ENCODE data around the gene NIPAL1.

Gene NIPAL1

GRCh38 chr4:48015216-48015615 is 1.4 kb upstream of the NIPAL1 start:
- no peaks in the 10 kb centered on the region for H3F3A ChIP-seq (ENCODE audit: control insufficient read depth, insufficient read depth)
- no peaks in the 10 kb centered on the region for H3K9me3 ChIP-seq (ENCODE audit: control insufficient read depth, insufficient read depth, low read length)
- H3K4me1 ChIP-seq (ENCODE audit: control insufficient read depth, low read length), result peaks cover 26% of the 10 kb centered on the region
- TF ChIP-seq EZH2phosphoT487 (IDR thresholded peaks at IDR 0.05; ENCODE audit: borderline replicate concordance, low read length), result no peak
- no peak for TF ChIP-seq CTCF (IDR thresholded peaks at IDR 0.05; ENCODE audit: low read depth, low read length, poor library complexity, severe bottlenecking)
- H3K4me3 ChIP-seq (ENCODE audit: low read length), result no peak overlapping the region
- H3K9me2 ChIP-seq (replicated peaks; ENCODE audit: control insufficient read depth, low read length), result no peaks in the 10 kb centered on the region
- no peaks in the 10 kb centered on the region for H4K20me1 ChIP-seq (ENCODE audit: control insufficient read depth, insufficient read depth, low read depth, low read length)
- H3K27me3 ChIP-seq (ENCODE audit: control insufficient read depth, low read length), result peaks cover 13% of the 10 kb centered on the region
- no peak overlapping the region for H3K4me2 ChIP-seq (ENCODE audit: low read length)
- no peaks in the 10 kb centered on the region for H3K79me2 ChIP-seq (ENCODE audit: control insufficient read depth, low read length)
- no peaks in the 10 kb centered on the region for H3K36me3 ChIP-seq (ENCODE audit: control insufficient read depth, low read length)
- H3K27ac ChIP-seq (ENCODE audit: low read depth, low read length), result no peak overlapping the region

GRCh38 chr4:48015678-48016077 is 894 bp upstream of the NIPAL1 start:
- H3F3A ChIP-seq (ENCODE audit: control insufficient read depth, insufficient read depth), result no peaks in the 10 kb centered on the region
- H3K4me3 ChIP-seq (ENCODE audit: low read length), result peak overlapping the region; percentile 92

GRCh38 chr4:48017108-48017571 is 568 bp downstream of the NIPAL1 start:
- no peaks in the 10 kb centered on the region for H3F3A ChIP-seq (ENCODE audit: control insufficient read depth, insufficient read depth)
- no peaks in the 10 kb centered on the region for H3K36me3 ChIP-seq (ENCODE audit: control insufficient read depth, low read length)
- no peaks in the 10 kb centered on the region for H3K9me3 ChIP-seq (ENCODE audit: control insufficient read depth, insufficient read depth, low read length)
- H3K4me2 ChIP-seq (ENCODE audit: low read length), result peak overlapping the region; percentile 78
- peaks cover 13% of the 10 kb centered on the region for H3K27me3 ChIP-seq (ENCODE audit: control insufficient read depth, low read length)
- no peaks in the 10 kb centered on the region for H3K79me2 ChIP-seq (ENCODE audit: control insufficient read depth, low read length)
- no peaks in the 10 kb centered on the region for H3K9me2 ChIP-seq (replicated peaks; ENCODE audit: control insufficient read depth, low read length)
- H3K4me3 ChIP-seq (ENCODE audit: low read length), result peak overlapping the region; percentile 92
- no peak for TF ChIP-seq CTCF (IDR thresholded peaks at IDR 0.05; ENCODE audit: low read depth, low read length, poor library complexity, severe bottlenecking)
- TF ChIP-seq EZH2phosphoT487 (IDR thresholded peaks at IDR 0.05; ENCODE audit: borderline replicate concordance, low read length), result no peak
- peaks cover 30% of the 10 kb centered on the region for H3K4me1 ChIP-seq (ENCODE audit: control insufficient read depth, low read length)
- no peak overlapping the region for H3K27ac ChIP-seq (ENCODE audit: low read depth, low read length)
- H4K20me1 ChIP-seq (ENCODE audit: control insufficient read depth, insufficient read depth, low read depth, low read length), result no peaks in the 10 kb centered on the region

More at GRCh38 chr4:48015678-48016077, 894 bp upstream of the NIPAL1 start:
- H3K4me2 ChIP-seq (ENCODE audit: low read length), result peak overlapping the region; percentile 78
- no peak for TF ChIP-seq CTCF (IDR thresholded peaks at IDR 0.05; ENCODE audit: low read depth, low read length, poor library complexity, severe bottlenecking)
- TF ChIP-seq EZH2phosphoT487 (IDR thresholded peaks at IDR 0.05; ENCODE audit: borderline replicate concordance, low read length), result no peak
- no peaks in the 10 kb centered on the region for H3K36me3 ChIP-seq (ENCODE audit: control insufficient read depth, low read length)
- no peaks in the 10 kb centered on the region for H3K9me2 ChIP-seq (replicated peaks; ENCODE audit: control insufficient read depth, low read length)
- H3K27me3 ChIP-seq (ENCODE audit: control insufficient read depth, low read length), result peaks cover 13% of the 10 kb centered on the region
- H3K79me2 ChIP-seq (ENCODE audit: control insufficient read depth, low read length), result no peaks in the 10 kb centered on the region
- H4K20me1 ChIP-seq (ENCODE audit: control insufficient read depth, insufficient read depth, low read depth, low read length), result no peaks in the 10 kb centered on the region
- H3K27ac ChIP-seq (ENCODE audit: low read depth, low read length), result no peak overlapping the region
- peaks cover 30% of the 10 kb centered on the region for H3K4me1 ChIP-seq (ENCODE audit: control insufficient read depth, low read length)
- no peaks in the 10 kb centered on the region for H3K9me3 ChIP-seq (ENCODE audit: control insufficient read depth, insufficient read depth, low read length)

All from DOHH2 (cell line).